Dermis blood vessel endothelial cell (primary cell): Measurements from ENCODE around the gene RNF151. TPM values are rescaled to one million over a fixed set of nuclear protein-coding genes. Genes with fewer than 3 reads are reported as not detected.
"Not testable (repeated sequence)": the region's sequence is repeated elsewhere in the genome, so short reads cannot be mapped to it uniquely, and the experiment has no call there.

Experiments
- DNase-seq: peaks from one replicate; pipeline ENCODE4 v3.0.0; 2010
- total RNA-seq: library from RNA; depleted of rRNA; stranded (reverse); fragments of >200 nt; gene quantifications from 2 replicates; pipeline ENCODE4 v1.2.3, GENCODE V29; 2014

The RNF151 gene
- total RNA-seq, 1 donor from 2014 or later: not detected

GRCh38 chr16:1939833-1940232 lies 26.8 kb upstream of the RNF151 start:
- DNase-seq: not testable (repeated sequence)

GRCh38 chr16:1940273-1941161 lies 26.1 kb upstream of the RNF151 start:
- no peak for DNase-seq

DNA sequence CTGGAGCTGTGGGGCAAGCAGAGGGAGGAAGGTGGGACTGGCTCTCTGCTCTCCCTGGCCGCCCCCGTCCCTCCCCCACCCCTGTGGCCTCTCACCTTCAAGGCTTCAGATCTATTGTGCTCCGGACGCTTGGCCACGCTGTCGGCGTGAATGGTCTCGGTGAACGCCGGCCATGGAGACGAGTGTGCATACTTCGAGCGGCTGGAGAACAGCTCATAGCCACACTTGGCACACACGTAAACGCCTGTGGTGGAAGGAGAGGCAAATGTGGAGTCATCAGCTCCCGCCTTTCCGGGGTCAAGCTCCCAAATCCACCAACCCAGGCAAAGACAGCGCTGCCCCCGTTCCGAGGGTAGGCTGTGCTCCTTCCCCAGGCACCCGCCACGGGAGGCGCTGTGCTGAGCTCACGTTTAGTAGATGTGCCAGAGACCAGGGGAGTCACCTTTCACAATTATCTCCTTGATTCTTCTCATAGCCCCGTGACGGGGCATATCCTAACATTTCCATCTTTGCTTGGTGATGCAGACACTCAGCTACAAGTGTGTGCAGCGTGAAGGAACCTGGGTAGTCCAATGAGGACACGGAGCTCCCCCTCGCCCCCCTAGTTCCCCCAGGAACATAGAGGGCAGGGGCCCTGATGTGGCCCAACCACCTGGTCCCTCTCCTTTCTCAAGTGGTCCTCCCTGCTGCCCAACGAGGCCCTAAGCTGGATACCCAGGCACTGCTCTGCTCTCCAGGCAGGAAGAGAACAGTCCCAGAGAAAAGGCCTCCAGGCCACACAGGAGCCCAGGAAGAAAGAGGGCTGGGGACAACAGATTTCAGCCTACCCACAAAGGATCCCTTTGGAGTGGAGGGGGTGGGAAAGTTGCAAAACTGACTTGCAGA lies 25.3 kb upstream of the RNF151 start:
- DNase-seq: peak; percentile 30

GRCh38 chr16:1942047-1942809 lies 24.4 kb upstream of the RNF151 start:
- no peak for DNase-seq

DNA sequence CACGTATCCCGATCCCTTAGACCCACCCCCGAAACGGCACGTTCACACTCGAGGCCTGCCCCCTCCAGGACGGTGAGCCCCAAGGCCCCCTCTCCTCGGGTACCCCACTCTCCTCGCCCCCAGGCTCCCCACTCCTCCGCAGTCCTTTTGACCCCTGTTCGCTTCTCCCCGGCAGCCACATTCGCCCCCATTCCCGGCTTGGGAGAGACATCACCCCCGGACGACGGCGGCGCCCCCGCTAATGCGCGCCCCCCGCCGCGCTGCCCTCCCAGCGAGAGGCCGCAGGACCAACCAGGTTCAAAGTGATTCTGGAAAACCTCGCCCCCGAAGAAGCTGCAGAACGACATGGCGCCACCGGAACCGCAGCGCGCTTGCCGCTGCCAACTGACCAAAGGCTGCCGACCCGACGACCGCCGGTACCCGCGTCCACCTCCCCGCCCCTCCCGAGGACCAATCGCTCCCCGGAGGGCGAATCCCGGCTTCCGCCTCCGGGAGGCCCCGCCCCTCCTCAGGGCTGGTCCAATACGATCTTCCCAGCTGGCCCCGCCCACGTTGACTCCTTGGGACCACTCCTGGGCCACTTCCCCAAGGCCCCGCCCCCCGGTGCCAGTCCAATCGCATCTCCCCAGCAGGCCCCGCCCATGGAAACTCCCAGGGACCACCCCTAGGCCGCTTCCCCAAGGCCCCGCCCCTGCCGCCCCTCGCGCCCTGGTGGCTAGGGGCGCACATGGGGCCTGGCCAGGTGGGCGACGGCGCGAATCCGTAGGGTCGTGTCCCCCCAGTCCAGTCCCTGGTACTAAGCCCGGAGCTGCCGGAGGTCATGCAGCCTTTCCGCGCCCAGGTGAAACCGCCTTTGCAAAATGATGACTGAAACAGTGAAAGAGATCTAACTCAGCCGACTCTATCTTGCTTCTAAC lies 23.6 kb upstream of the RNF151 start, which contains the start of gene MSRB1:
MSRB1 (minus strand) TSS at position 390 of the 917 bp plus-strand sequence; CDS start at position 347, 43 bp downstream.
- peak; percentile 98 for DNase-seq

DNA sequence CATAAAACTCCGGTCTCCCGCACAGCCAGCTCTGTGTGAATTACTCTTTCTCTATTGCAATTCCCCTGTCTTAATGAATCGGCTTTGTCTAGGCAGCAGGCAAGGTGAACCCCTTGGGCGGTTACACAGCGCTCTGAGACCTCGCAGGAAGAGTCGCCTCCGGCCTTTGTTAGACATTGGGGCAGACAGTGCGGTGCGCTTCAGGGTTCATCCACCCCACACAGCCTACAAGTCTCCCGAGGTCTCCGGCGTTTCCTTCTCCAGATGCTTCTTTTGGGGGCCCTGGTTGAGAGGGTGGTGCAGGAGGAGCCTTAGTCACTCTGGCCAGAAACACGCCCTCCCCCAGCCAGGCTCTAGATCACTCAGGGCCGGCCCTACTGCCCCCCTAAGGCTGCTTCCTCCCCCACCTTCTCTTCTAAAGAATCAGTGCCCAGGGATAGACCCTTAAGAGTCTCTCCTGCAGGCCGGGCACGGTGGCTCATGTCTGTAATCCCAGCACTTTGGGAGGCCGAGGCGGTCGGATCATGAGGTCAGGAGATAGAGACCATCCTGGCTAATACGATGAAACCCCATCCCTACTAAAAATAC lies 21.9 kb upstream of the RNF151 start:
- DNase-seq: no peak

GRCh38 chr16:1945559-1946391 lies 20.9 kb upstream of the RNF151 start:
- no peak for DNase-seq

DNA sequence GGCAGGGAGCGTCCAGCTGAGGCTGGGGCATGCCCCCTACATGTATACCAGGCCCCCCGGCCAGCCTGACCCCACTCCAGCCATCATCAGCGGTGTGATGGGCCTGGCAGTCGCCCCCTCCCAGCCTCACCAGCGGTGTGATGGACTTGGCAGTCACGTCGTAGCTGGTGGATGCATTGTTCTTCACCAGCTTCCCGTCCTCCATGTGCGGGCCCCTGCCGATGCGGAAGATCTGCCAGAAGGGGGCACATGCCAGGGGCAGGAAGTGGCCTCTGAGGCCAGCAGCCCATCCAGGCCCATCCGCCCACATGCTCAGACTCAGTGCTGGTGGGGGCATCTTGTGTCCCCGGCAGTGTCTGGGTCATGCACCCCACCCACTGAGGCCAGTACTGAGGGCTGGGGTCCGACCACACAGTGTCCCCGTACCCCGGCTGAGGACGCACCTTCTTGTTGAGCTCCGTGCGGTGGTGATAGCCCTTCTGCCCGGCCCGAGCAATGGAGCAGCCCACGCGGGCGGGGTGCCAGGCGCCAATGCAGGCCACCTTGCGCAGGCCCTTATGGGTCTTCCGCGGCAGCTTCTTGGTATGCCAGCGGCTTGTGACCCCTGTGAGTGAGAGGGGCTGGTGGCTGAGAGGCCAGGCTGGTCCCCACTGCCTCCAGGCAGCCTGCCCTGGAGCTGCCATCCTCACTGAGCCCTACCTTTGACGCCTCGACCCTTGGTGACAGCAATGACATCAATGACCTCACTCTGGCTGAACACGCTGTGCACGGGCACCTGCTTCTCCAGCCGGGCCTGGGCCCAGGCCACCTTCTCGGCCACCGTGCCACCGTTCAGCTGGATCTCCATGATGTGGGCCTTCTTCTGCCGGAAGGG lies 19.9 kb upstream of the RNF151 start:
- peak; percentile 54 for DNase-seq

- no peak for DNase-seq
Measured at GRCh38 chr16:1947369-1947670, 19.3 kb upstream of the RNF151 start.

DNA sequence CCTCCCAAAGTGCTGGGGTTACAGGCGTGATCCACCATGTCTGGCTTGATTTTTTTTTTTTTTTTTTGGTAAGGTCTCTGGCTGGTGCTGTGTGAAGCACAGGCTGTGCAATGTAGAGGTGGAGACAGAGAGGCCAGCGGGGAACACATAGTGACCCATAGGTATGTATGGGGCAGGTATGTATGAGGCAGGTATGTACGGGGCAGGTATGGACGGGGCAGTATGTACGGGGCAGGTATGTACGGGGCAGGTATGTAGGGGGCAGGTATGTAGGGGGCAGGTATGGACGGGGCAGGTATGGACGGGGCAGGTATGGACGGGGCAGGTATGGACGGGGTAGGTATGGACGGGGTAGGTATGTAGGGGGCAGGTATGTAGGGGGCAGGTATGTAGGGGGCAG lies 17.1 kb upstream of the RNF151 start:
- no peak for DNase-seq

GRCh38 chr16:1950047-1950446 lies 16.6 kb upstream of the RNF151 start:
- DNase-seq: no peak

DNA sequence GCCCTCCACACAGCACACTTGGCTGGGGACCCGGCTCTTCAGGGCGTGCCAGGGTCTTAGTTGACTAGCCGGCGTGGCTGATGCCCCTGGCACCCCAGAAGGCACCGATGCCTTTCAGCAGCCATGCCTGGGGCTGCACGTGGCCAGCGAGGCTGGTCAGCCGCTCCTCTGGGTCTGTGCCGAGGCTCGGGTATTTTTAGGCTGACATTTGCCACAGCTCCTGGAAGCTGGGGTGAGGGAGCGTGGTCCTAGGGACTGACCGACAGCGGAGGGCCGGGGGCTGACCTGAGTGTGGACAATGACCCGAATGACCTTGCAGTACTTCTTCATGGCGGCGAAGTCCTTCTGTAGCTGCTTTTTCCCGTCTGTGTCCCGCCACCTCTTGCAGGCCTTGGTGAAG lies 16.1 kb upstream of the RNF151 start:
- DNase-seq: no peak

DNA sequence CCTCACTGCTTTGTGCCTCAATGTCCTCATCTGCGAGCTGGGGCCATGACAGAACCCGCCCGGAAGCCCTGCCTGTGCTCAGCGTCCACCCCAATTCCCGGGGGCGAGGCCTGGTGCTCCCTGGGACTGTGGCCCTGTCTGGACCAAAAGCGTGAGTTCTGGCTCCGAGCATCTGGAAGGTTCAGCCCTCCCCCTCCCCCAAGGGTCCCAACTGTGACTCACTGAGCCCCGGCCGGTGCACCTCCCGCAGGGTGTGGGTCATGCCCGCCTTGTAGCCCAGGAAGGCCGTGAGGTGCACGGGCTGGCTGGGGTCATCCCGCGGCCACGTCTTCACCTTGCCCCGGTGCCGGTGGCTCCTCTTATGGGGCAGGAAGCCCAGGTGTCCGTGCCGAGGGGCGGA lies 12.9 kb upstream of the RNF151 start:
- no peak for DNase-seq

DNA sequence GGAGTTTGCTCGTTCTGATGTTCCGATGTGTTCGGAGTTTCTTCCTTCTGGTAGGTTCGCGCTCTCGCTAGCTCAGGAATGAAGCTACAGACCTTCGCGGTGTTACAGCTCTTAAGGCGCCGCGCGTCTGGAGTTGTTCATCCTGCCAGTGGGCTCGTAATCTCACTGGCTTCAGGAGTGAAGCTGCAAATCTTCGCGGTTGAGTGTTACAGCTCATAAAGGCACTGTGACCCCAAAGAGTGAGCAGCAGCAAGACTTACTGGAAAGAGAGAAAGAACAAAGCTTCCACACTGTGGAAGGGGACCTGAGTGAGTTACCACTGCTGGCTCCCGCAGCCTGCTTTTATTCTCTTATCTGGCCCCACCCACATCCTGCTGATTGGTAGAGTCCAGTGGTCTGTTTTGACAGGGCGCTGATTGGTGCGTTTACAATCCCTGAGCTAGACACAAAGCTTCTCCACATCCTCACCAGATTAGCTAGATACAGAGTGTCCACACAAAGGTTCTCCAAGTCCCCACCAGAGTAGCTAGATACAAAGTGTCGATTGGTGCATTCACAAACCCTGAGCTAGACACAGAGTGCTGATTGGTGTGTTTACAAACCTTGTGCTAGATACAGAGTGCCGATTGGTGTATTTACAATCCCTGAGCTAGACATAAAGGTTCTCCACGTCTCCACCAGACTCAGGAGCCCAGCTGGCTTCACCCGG lies 9.1 kb upstream of the RNF151 start:
- DNase-seq: not testable (repeated sequence)

- DNase-seq: not testable (repeated sequence)
Measured at GRCh38 chr16:1958143-1958491, 8.5 kb upstream of the RNF151 start.

GRCh38 chr16:1958715-1959268 lies 7.9 kb upstream of the RNF151 start:
- DNase-seq: no peak

DNA sequence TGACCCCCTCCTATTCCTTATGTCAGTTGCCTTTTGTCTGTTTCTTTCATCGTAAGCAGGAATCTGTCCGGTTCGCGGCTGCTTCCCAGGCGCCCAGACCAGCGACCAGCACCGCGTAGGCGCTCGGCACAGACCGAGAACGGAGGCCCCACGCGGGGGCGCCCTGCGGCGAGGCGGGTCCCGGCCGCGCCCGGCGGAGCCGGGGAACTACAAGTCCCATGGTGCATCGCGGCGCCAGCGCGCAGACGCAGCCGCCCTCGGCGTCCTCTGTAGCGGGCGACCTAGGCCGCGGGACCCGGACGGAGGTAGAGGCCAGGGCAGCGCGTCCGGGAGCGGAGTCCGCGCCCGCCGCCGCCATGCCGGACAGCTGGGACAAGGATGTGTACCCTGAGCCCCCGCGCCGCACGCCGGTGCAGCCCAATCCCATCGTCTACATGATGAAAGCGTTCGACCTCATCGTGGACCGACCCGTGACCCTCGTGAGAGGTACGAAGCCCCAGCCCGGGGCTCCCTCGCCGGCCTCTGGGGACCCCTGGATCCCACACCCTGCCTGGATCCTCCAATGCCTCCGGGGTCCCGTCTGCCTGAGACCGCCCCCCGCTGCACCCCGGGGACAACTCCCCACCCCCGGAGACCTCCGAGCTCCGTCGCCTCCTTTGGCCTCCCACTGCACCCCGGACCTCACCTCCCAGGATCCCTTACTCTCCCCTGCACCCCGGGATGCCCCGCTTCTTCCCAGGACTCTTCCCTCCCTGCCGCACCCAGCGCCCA lies 7.2 kb upstream of the RNF151 start, which contains the start of gene NDUFB10:
NDUFB10 (plus strand) TSS at position 270 of the 771 bp plus-strand sequence; CDS start at position 357, 87 bp downstream.
- DNase-seq: peak; percentile 95
